ENCODE data around the gene TLE2. TPM values are rescaled to one million over a fixed set of nuclear protein-coding genes. Genes with fewer than 3 reads are reported as not detected.

TLE2 gene
- total RNA-seq, 1 experiment from 2014 or later = 3.1 TPM

DNA sequence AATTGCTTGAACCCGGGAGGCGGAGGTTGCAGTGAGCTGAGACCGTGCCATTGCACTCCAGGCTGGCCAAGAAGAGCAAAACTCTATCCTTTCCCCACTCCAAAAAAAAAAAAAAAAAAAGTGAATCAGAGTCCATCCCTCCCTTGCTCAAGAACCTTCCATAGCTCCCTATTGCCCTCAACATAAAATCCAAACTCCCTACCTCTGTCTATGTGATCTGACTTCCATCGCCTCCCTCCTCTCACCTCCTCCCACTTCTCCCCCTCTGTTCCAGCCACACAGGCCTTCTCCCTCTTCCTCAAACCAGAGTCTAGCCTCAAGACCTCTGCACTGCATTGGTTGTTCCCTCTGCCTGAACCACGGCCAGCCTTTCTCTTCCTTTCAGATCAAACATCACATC is 10.0 kb upstream of the TLE2 start:
- Histone ChIP-seq H4K20me1 (ENCODE audit: control insufficient read depth, insufficient read depth, insufficient read length) (no peaks in the 10 kb centered on the region), H4K91ac (ENCODE audit: insufficient read length, low read depth, low read length) (no peak overlapping the region), H3K18ac (ENCODE audit: insufficient read length, low read depth, low read length) (no peak overlapping the region), H3K79me1 (ENCODE audit: insufficient read depth, low read depth, low read length, poor library complexity, severe bottlenecking) (no peaks in the 10 kb centered on the region), H3K4me1 (ENCODE audit: insufficient read depth, low read length) (peaks cover 5% of the 10 kb centered on the region; the same call in 1 of the 2 replicates), H3K9me3 (ENCODE audit: control insufficient read depth, low read depth, low read length) (no peaks in the 10 kb centered on the region), H3K9ac (ENCODE audit: extremely low read depth, insufficient read length, low read length) (no peak overlapping the region), H3K4ac (ENCODE audit: low read depth, low read length) (no peak overlapping the region), H3K27ac (ENCODE audit: insufficient read length, low read depth, low read length) (no peak overlapping the region), H2BK120ac (ENCODE audit: low read depth, low read length, poor library complexity, severe bottlenecking) (no peak overlapping the region), H3K27me3 (ENCODE audit: insufficient read depth, low read length) (no peaks in the 10 kb centered on the region), H2AFZ (ENCODE audit: low read length) (no peak overlapping the region), H3K14ac (ENCODE audit: insufficient read depth, low read length) (no peak overlapping the region), H2BK20ac (ENCODE audit: low read depth, low read length, poor library complexity, severe bottlenecking) (no peak overlapping the region), H2AK5ac (ENCODE audit: insufficient read length, low read length) (no peak overlapping the region), H2BK5ac (ENCODE audit: insufficient read length, low read length) (no peak overlapping the region), H3K4me2 (ENCODE audit: insufficient read depth, insufficient read length, low read length) (no peak overlapping the region), H4K5ac (ENCODE audit: insufficient read length, low read depth, low read length) (no peak overlapping the region), H3K56ac (ENCODE audit: insufficient read length, low read depth, low read length) (no peak overlapping the region), H2BK15ac (ENCODE audit: low read depth, low read length) (no peak overlapping the region), H4K8ac (replicated peaks; ENCODE audit: insufficient read length, low read depth, low read length) (no peak overlapping the region), H3K23ac (ENCODE audit: insufficient read length, low read depth, low read length) (no peak overlapping the region), H3K23me2 (ENCODE audit: insufficient read length, low read depth, low read length, poor library complexity, severe bottlenecking) (peaks cover 14% of the 10 kb centered on the region), H2BK12ac (ENCODE audit: insufficient read length, low read depth, low read length) (no peak overlapping the region), H3K79me2 (ENCODE audit: insufficient read depth, low read length) (no peaks in the 10 kb centered on the region), H3T11ph (ENCODE audit: low read length) (no peak overlapping the region)
- Mint-ChIP-seq H3K4me1 (peaks cover 27 to 43% of the 10 kb centered on the region in 2 experiments), H3K27me3 (ENCODE audit: low read depth) (peaks cover 74% of the 10 kb centered on the region), H3K9me3 (peaks cover 0 to 7% of the 10 kb centered on the region in 2 experiments; a peak in 2 of 5 replicates), H3K36me3 (ENCODE audit: insufficient read depth in 1 of 3, low read depth in 3 of 3) (no peaks in the 10 kb centered on the region), H3K4me3 (peak overlapping the region in 1 of 2 experiments; percentile 43; a peak in 2 of 5 replicates), H3K27ac (no peak overlapping the region; a peak in 1 of 7 replicates)
- no peak for TF ChIP-seq CTCF (conservative IDR thresholded peaks at IDR 0.05)
- no CpG with 5 or more reads among the region's 5 CpGs for WGBS (ENCODE audit: extremely low coverage, insufficient read length, low lambda C conversion rate)
- no peak for DNase-seq

Measured in H9 (cell line).